CD14-positive monocyte (primary cell): ENCODE data around the gene CDH13. TPM values are rescaled to one million over a fixed set of nuclear protein-coding genes. Genes with fewer than 3 reads are reported as not detected.

Experiments used
- DNase-seq, 3 donors: peaks; one replicate each; pipeline ENCODE4 v3.0.0-alpha.2; 2011 to 2022
- H2AFZ ChIP-seq: 2 replicates; pipeline ENCODE4 v1.6.0; 2012; ENCODE audit warnings: mild to moderate bottlenecking, low read depth, low read length, inconsistent platforms; ENCODE audit not compliant: insufficient read depth, poor library complexity, severe bottlenecking
- H3K27ac ChIP-seq, 2 donors: 1 replicate in 1 of 2; 2 replicates in 1 of 2; pipeline ENCODE4 v1.5.1; 2012 to 2013; ENCODE audit warnings: low read length in 2 of 2, control low read depth in 1 of 2, inconsistent platforms in 1 of 2, low read depth in 1 of 2, mild to moderate bottlenecking in 1 of 2
- H3K27me3 ChIP-seq, 2 donors: one replicate each; pipeline versions ENCODE4 v1.6.0 to v1.6.1; 2011 to 2013; ENCODE audit warnings: low read length in 2 of 2; ENCODE audit not compliant: control insufficient read depth in 2 of 2, insufficient read depth in 2 of 2
- H3K36me3 ChIP-seq, 2 donors: replicated peaks in 1 of 2; 1 replicate in 1 of 2; 2 replicates in 1 of 2; pipeline versions ENCODE4 v1.5.1 to v1.6.1; 2012 to 2013; ENCODE audit warnings: low read length in 2 of 2, control low read depth in 1 of 2, inconsistent platforms in 1 of 2, mild to moderate bottlenecking in 1 of 2; ENCODE audit not compliant: insufficient read depth in 2 of 2, control insufficient read depth in 1 of 2
- H3K4me1 ChIP-seq, 2 donors: 1 replicate in 1 of 2; 2 replicates in 1 of 2; pipeline versions ENCODE4 v1.5.1 to v1.6.1; 2012 to 2013; ENCODE audit warnings: low read length in 2 of 2, control low read depth in 1 of 2, inconsistent platforms in 1 of 2, mild to moderate bottlenecking in 1 of 2, moderate library complexity in 1 of 2; ENCODE audit not compliant: insufficient read depth in 2 of 2, control insufficient read depth in 1 of 2
- H3K4me2 ChIP-seq: replicated peaks from 2 replicates; pipeline ENCODE3; 2012; ENCODE audit warnings: low read length, moderate library complexity, mild to moderate bottlenecking; ENCODE audit not compliant: poor library complexity, severe bottlenecking; ENCODE audit errors: extremely low read depth
- H3K4me3 ChIP-seq, 3 experiments: fragments of 200-600 bp in 1 of 3; sonication (generic) in 1 of 3; replicated peaks in 1 of 3; 1 replicate in 2 of 3; 2 replicates in 1 of 3; pipeline ENCODE4 v1.5.1; 2011 to 2013; ENCODE audit warnings: low read length in 3 of 3, mild to moderate bottlenecking in 3 of 3, control low read depth in 2 of 3, low read depth in 2 of 3, inconsistent platforms in 1 of 3, moderate library complexity in 1 of 3
- H3K79me2 ChIP-seq: 2 replicates; pipeline ENCODE4 v1.6.0; 2012; ENCODE audit warnings: mild to moderate bottlenecking, control low read depth, inconsistent platforms, low read length, moderate library complexity; ENCODE audit not compliant: insufficient read depth
- H3K9ac ChIP-seq: 2 replicates; pipeline ENCODE4 v1.6.0; 2017; ENCODE audit warnings: low read length, mild to moderate bottlenecking; ENCODE audit not compliant: insufficient read depth, poor library complexity, severe bottlenecking
- H3K9me3 ChIP-seq, 2 donors: replicated peaks in 1 of 2; 1 replicate in 1 of 2; 2 replicates in 1 of 2; pipeline versions ENCODE4 v1.5.1 to v1.6.1; 2012 to 2013; ENCODE audit warnings: low read length in 2 of 2, control low read depth in 1 of 2; ENCODE audit not compliant: control insufficient read depth in 1 of 2, insufficient read depth in 1 of 2
- H4K20me1 ChIP-seq: 2 replicates; pipeline ENCODE4 v1.6.0; 2012; ENCODE audit warnings: mild to moderate bottlenecking, low read length, control low read depth, moderate library complexity; ENCODE audit not compliant: insufficient read depth
- H3K27ac Mint-ChIP-seq, 7 donors: one replicate each; pipeline ENCODE4 v1.8.0; 2020; ENCODE audit warnings: mild to moderate bottlenecking in 7 of 7, mixed read lengths in 7 of 7, moderate library complexity in 6 of 7, inconsistent platforms in 2 of 7
- H3K27me3 Mint-ChIP-seq, 3 donors: one replicate each; pipeline ENCODE4 v1.8.0; 2021 to 2022; ENCODE audit warnings: low read depth in 3 of 3, mild to moderate bottlenecking in 3 of 3, mixed read lengths in 3 of 3, moderate library complexity in 3 of 3, inconsistent platforms in 1 of 3
- H3K36me3 Mint-ChIP-seq, 2 donors: one replicate each; pipeline ENCODE4 v1.8.0; 2020; ENCODE audit warnings: mixed read lengths in 2 of 2, inconsistent platforms in 1 of 2, mild to moderate bottlenecking in 1 of 2
- H3K4me1 Mint-ChIP-seq: one replicate; pipeline ENCODE4 v1.8.0; 2020; ENCODE audit warnings: mild to moderate bottlenecking, mixed read lengths
- H3K4me3 Mint-ChIP-seq, 2 donors: one replicate each; pipeline ENCODE4 v1.8.0; 2020; ENCODE audit warnings: mild to moderate bottlenecking in 2 of 2, mixed read lengths in 2 of 2, moderate library complexity in 1 of 2
- H3K9me3 Mint-ChIP-seq, 7 donors: one replicate each; pipeline ENCODE4 v1.8.0; 2020 to 2022; ENCODE audit warnings: mixed read lengths in 7 of 7, mild to moderate bottlenecking in 6 of 7, moderate library complexity in 6 of 7, inconsistent platforms in 2 of 7
- WGBS: methylation state at CpG from one replicate; pipeline ENCODE4 v1.1.5; 2013; ENCODE audit warnings: missing lambda C conversion rate; ENCODE audit not compliant: insufficient coverage; 5-methylcytosine and 5-hydroxymethylcytosine counted together
- intact Hi-C, 2 donors: fragments of 100-400 bp; cut with micrococcal nuclease; formaldehyde crosslinking; loops; one replicate each; pipeline versions ENCODE4 v1.15.0 to v1.15.1; 2023
- polyA plus RNA-seq, 3 donors: library from polyadenylated mRNA; depleted of rRNA in 1 of 3; unstranded in 2 of 3; stranded (reverse) in 1 of 3; fragments of 300-500 nt in 2 of 3; fragments of >200 nt in 1 of 3; fragmentation: Illumina TruSeq in 2 of 3; gene quantifications; 1 replicate in 2 of 3; 2 replicates in 1 of 3; pipeline ENCODE4 v1.2.3, GENCODE V29; 2012 to 2021
- TF ChIP-seq, protein P1 (sequence below): fragments of 200-600 bp; IDR thresholded peaks from one replicate; pipeline ENCODE4 v1.8.0; 2022; ENCODE audit warnings: antibody characterized with exemption, mild to moderate bottlenecking

Gene CDH13
- polyA plus RNA-seq, 3 donors, result 0.13 to 0.19 TPM; not detected in 1

DNA sequence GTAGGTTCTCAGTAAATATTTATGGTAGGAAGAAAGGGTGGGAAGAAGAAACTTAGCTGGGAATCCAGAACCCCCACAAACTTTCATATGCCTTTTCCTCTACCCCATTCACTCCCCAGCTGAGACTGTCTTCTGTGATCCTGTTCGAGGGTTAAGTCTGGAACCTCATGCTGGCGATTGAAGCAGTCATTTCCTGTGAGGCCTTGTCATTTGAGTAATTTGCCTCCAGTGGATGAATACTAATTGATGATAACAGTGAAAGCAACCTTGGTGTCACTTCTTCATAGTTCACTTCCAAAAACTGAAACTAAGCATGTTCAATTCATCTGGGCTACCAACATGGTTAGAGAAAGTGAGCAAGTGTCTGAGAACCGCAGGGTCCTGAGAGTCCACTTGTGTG, 401.2 kb downstream of the CDH13 start:
- Mint-ChIP-seq H3K27ac (no peak overlapping the region), H3K27me3 (peaks cover 0 to 1% (median 0%) of the 10 kb centered on the region in 3 donors), H3K4me3 (no peak overlapping the region), H3K4me1 (no peaks in the 10 kb centered on the region), H3K9me3 (peaks cover 4 to 14% (median 7%) of the 10 kb centered on the region in 7 donors), H3K36me3 (no peaks in the 10 kb centered on the region)
- Histone ChIP-seq H2AFZ (no peak overlapping the region), H4K20me1 (no peaks in the 10 kb centered on the region), H3K36me3 (no peaks in the 10 kb centered on the region), H3K27ac (no peak overlapping the region), H3K4me2 (no peak overlapping the region), H3K79me2 (no peaks in the 10 kb centered on the region), H3K27me3 (no peaks in the 10 kb centered on the region), H3K9ac (no peak overlapping the region), H3K4me3 (no peak overlapping the region), H3K9me3 (peaks cover 6 to 15% of the 10 kb centered on the region in 2 donors), H3K4me1 (no peaks in the 10 kb centered on the region)
- 75% methylated on average over 1 of the region's 3 CpGs for WGBS
- intact Hi-C loops, result no loop called here
- DNase-seq, result no peak
- TF ChIP-seq, protein P1, sequence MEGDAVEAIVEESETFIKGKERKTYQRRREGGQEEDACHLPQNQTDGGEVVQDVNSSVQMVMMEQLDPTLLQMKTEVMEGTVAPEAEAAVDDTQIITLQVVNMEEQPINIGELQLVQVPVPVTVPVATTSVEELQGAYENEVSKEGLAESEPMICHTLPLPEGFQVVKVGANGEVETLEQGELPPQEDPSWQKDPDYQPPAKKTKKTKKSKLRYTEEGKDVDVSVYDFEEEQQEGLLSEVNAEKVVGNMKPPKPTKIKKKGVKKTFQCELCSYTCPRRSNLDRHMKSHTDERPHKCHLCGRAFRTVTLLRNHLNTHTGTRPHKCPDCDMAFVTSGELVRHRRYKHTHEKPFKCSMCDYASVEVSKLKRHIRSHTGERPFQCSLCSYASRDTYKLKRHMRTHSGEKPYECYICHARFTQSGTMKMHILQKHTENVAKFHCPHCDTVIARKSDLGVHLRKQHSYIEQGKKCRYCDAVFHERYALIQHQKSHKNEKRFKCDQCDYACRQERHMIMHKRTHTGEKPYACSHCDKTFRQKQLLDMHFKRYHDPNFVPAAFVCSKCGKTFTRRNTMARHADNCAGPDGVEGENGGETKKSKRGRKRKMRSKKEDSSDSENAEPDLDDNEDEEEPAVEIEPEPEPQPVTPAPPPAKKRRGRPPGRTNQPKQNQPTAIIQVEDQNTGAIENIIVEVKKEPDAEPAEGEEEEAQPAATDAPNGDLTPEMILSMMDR, result no peak

- Histone ChIP-seq H3K27me3 (no peaks in the 10 kb centered on the region), H2AFZ (no peak overlapping the region), H3K4me2 (no peak overlapping the region), H4K20me1 (no peaks in the 10 kb centered on the region), H3K27ac (no peak overlapping the region), H3K79me2 (no peaks in the 10 kb centered on the region), H3K9ac (no peak overlapping the region), H3K4me1 (no peaks in the 10 kb centered on the region), H3K4me3 (no peak overlapping the region), H3K9me3 (peaks cover 6 to 15% of the 10 kb centered on the region in 2 donors), H3K36me3 (no peaks in the 10 kb centered on the region)
- Mint-ChIP-seq H3K4me3 (no peak overlapping the region), H3K27me3 (peaks cover 0 to 1% (median 0%) of the 10 kb centered on the region in 3 donors), H3K9me3 (peaks cover 4 to 14% (median 6%) of the 10 kb centered on the region in 7 donors), H3K36me3 (no peaks in the 10 kb centered on the region), H3K27ac (no peak overlapping the region), H3K4me1 (no peaks in the 10 kb centered on the region)
- intact Hi-C loops, result no loop called here
- no CpG with 5 or more reads among the region's 2 CpGs for WGBS
- TF ChIP-seq, protein P1, result no peak
- DNase-seq, result no peak
Observed at GRCh38 chr16:83029467-83029866, 402.7 kb downstream of the CDH13 start.
